GM12878 (cell line): ENCODE results near the gene EIF3B. TPM values are rescaled to one million over a fixed set of nuclear protein-coding genes. Genes with fewer than 3 reads are reported as not detected.
A peak's percentile ranks its signal among the peaks of the same experiment; 100 is the strongest.

ENCODE experiments used
- BCL11A ChIP-seq: IDR thresholded peaks from 2 replicates; pipeline ENCODE4 v1.6.1; 2011; ENCODE audit warnings: low read depth, low read length
- CHD1 ChIP-seq: IDR thresholded peaks from 2 replicates; pipeline ENCODE4 v1.6.1; 2012; ENCODE audit warnings: low read depth, low read length, improper control_type of control experiment
- ETV6 ChIP-seq, 2 experiments: fragments of 450-650 bp in 1 of 2; IDR thresholded peaks in 1 of 2; conservative IDR thresholded peaks in 1 of 2; 2 replicates each; pipeline ENCODE4 v1.6.1; 2014; ENCODE audit warnings: antibody characterized with exemption in 1 of 2, borderline replicate concordance in 1 of 2, low read depth in 1 of 2, mild to moderate bottlenecking in 1 of 2, moderate library complexity in 1 of 2
- HDGF ChIP-seq: fragments of 450-650 bp; IDR thresholded peaks from 2 replicates; pipeline ENCODE4 v1.6.1; 2016; ENCODE audit warnings: antibody characterized with exemption
- NBN ChIP-seq: fragments of 450-650 bp; IDR thresholded peaks from 2 replicates; pipeline ENCODE4 v1.6.1; 2016
- NFYA ChIP-seq: IDR thresholded peaks from 2 replicates; pipeline ENCODE4 v1.6.1; 2011; ENCODE audit warnings: low read depth, mild to moderate bottlenecking, low read length, improper control_type of control experiment, borderline replicate concordance
- NR2F1 ChIP-seq: fragments of 450-650 bp; conservative IDR thresholded peaks from 2 replicates; pipeline ENCODE4 v1.6.1; 2017; ENCODE audit warnings: mild to moderate bottlenecking
- NRF1 ChIP-seq: conservative IDR thresholded peaks from 2 replicates; pipeline ENCODE4 v1.6.1; 2011; ENCODE audit warnings: mild to moderate bottlenecking, low read depth, low read length, improper control_type of control experiment
- PAX8 ChIP-seq: fragments of 450-650 bp; IDR thresholded peaks from 2 replicates; pipeline ENCODE4 v1.6.1; 2017; ENCODE audit warnings: mild to moderate bottlenecking, moderate library complexity
- SP1 ChIP-seq: IDR thresholded peaks from one replicate; pipeline ENCODE4 v1.6.1; 2011; ENCODE audit warnings: low read depth, low read length
- SUPT20H ChIP-seq: IDR thresholded peaks from 2 replicates; pipeline ENCODE4 v1.6.1; 2011; ENCODE audit warnings: low read depth, mild to moderate bottlenecking, low read length, moderate library complexity, borderline replicate concordance; ENCODE audit not compliant: control insufficient read depth
- SUZ12 ChIP-seq: fragments of 200-600 bp; sonication (generic); IDR thresholded peaks from one replicate; pipeline ENCODE4 v1.6.1; 2018; ENCODE audit warnings: antibody characterized with exemption, mild to moderate bottlenecking; ENCODE audit not compliant: unreplicated experiment
- TCF12 ChIP-seq: IDR thresholded peaks from 2 replicates; pipeline ENCODE4 v1.6.1; 2011; ENCODE audit warnings: low read depth, mild to moderate bottlenecking, low read length
- WRNIP1 ChIP-seq: IDR thresholded peaks from 2 replicates; pipeline ENCODE4 v1.6.1; 2011; ENCODE audit warnings: low read depth, low read length, improper control_type of control experiment, borderline replicate concordance
- ZNF274 ChIP-seq: IDR thresholded peaks from one replicate; pipeline ENCODE4 v1.8.0; 2011; ENCODE audit not compliant: insufficient read length, insufficient read depth
- polyA plus RNA-seq, 11 experiments: library from polyadenylated mRNA; depleted of rRNA in 4 of 11; unstranded in 6 of 11; stranded (reverse) in 5 of 11; fragments of >200 nt; fragmentation: Nextera tagmentation in 4 of 11; fragmentation: Illumina TruSeq in 1 of 11; extraction: Ambion mirVana in 4 of 11; extraction: Trizol in 1 of 11; gene quantifications; 1 replicate in 1 of 11; 2 replicates in 10 of 11; pipeline versions ENCODE4 v1.2.1 to v1.2.3, GENCODE V29; 2011 to 2016; ENCODE audit warnings: inconsistent platforms in 2 of 11, missing spikeins in 2 of 11, low read depth in 1 of 11
- total RNA-seq, 4 experiments: library from RNA; depleted of rRNA in 3 of 4; stranded (reverse); fragments of >200 nt in 3 of 4; fragmentation: Illumina TruSeq in 1 of 4; extraction: Trizol in 1 of 4; gene quantifications; 2 replicates each; pipeline versions ENCODE4 v1.2.1 to v1.2.3, GENCODE V29; 2013 to 2021
- TF ChIP-seq, protein P1 (sequence below): fragments of 450-650 bp; IDR thresholded peaks from 2 replicates; pipeline ENCODE4 v1.6.1; 2016; ENCODE audit warnings: mild to moderate bottlenecking
- TF ChIP-seq, protein P2 (sequence below): IDR thresholded peaks from 2 replicates; pipeline ENCODE4 v1.6.1; 2011; ENCODE audit warnings: borderline replicate concordance, low read depth, mild to moderate bottlenecking, moderate library complexity, low read length; ENCODE audit not compliant: insufficient read depth, poor library complexity, severe bottlenecking
- TF ChIP-seq, protein P3 (sequence below): IDR thresholded peaks from 2 replicates; pipeline ENCODE4 v1.6.1; 2012; ENCODE audit warnings: low read depth, low read length, improper control_type of control experiment
- TF ChIP-seq, protein P4 (sequence below): fragments of 450-650 bp; formaldehyde crosslinking; IDR thresholded peaks from 2 replicates; pipeline ENCODE4 v1.5.0; 2022; ENCODE audit warnings: mild to moderate bottlenecking, missing genetic modification characterization
- TF ChIP-seq, protein P5 (sequence below), 3 experiments: IDR thresholded peaks in 2 of 3; conservative IDR thresholded peaks in 1 of 3; 2 replicates each; pipeline ENCODE4 v1.5.1; 2011; ENCODE audit warnings: low read depth in 3 of 3, low read length in 3 of 3, mild to moderate bottlenecking in 3 of 3, control low read depth in 2 of 3, moderate library complexity in 2 of 3, inconsistent platforms in 1 of 3, mixed read lengths in 1 of 3; ENCODE audit not compliant: control insufficient read depth in 2 of 3, insufficient read depth in 1 of 3; ENCODE audit errors: extremely low read depth in 1 of 3

The EIF3B gene
- total and polyA plus RNA-seq, 10 of the 15 experiments (the other 5 are each of a cell fraction or from before 2014, with no cell fraction given), result 17.6 to 275 (median 153) TPM

DNA sequence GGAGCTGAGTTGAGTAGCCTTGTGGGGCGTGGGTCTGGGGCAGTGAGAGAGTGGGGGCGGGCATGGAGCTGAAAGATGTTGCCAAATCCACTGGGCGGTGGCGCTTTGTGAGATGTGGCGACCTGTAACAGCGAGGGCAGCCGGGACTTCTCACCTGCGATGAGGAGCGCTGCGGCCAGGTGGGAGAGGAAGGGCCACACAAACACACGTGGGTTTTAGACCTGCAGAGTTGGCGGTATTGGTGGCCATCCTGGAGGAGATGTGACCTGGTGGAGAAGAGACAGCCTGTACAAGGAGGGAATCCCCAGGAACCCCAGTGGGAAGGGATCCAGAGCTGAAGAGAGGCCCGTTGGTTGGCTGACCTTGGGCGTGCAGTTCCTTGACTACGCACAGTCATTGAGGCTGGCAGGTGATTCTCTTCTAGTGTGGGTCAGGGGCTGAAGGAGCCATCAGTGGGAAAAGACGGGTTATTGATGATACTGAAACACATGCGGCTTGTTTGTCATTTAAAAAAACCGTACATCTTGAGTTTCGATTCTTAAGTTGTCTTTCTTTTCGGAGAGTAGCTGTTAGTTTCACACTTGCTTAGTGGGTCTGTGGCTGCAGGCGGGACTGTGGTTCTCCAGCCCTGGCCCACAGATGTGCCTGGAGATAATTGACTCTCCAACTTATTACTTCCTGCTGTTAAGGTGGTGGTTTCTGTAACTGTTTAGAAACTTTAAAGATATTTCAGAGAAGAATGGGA, 51.1 kb downstream of the EIF3B start (continued):
- TF ChIP-seq, protein P1, sequence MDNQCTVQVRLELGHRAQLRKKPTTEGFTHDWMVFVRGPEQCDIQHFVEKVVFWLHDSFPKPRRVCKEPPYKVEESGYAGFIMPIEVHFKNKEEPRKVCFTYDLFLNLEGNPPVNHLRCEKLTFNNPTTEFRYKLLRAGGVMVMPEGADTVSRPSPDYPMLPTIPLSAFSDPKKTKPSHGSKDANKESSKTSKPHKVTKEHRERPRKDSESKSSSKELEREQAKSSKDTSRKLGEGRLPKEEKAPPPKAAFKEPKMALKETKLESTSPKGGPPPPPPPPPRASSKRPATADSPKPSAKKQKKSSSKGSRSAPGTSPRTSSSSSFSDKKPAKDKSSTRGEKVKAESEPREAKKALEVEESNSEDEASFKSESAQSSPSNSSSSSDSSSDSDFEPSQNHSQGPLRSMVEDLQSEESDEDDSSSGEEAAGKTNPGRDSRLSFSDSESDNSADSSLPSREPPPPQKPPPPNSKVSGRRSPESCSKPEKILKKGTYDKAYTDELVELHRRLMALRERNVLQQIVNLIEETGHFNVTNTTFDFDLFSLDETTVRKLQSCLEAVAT, result peak; percentile 79
- 0 out of 2 replicates have a peak, but pooled peaks have one; percentile 25 for TF ChIP-seq HDGF
- TF ChIP-seq BCL11A, result peak; percentile 76; the same call in 1 of the 2 replicates
- peak; percentile 70 for TF ChIP-seq NR2F1
- TF ChIP-seq, protein P2, sequence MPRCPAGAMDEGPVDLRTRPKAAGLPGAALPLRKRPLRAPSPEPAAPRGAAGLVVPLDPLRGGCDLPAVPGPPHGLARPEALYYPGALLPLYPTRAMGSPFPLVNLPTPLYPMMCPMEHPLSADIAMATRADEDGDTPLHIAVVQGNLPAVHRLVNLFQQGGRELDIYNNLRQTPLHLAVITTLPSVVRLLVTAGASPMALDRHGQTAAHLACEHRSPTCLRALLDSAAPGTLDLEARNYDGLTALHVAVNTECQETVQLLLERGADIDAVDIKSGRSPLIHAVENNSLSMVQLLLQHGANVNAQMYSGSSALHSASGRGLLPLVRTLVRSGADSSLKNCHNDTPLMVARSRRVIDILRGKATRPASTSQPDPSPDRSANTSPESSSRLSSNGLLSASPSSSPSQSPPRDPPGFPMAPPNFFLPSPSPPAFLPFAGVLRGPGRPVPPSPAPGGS, result no peak
- TF ChIP-seq SUPT20H, result no peak
- TF ChIP-seq PAX8, result no peak
- TF ChIP-seq TCF12, result peak; percentile 75
- TF ChIP-seq SP1, result peak; percentile 17
- TF ChIP-seq NFYA, result no peak
- no peak for TF ChIP-seq NRF1
- TF ChIP-seq, protein P3, sequence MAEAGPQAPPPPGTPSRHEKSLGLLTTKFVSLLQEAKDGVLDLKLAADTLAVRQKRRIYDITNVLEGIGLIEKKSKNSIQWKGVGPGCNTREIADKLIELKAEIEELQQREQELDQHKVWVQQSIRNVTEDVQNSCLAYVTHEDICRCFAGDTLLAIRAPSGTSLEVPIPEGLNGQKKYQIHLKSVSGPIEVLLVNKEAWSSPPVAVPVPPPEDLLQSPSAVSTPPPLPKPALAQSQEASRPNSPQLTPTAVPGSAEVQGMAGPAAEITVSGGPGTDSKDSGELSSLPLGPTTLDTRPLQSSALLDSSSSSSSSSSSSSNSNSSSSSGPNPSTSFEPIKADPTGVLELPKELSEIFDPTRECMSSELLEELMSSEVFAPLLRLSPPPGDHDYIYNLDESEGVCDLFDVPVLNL, result no peak
- no peak for TF ChIP-seq ZNF274
- TF ChIP-seq, protein P4, sequence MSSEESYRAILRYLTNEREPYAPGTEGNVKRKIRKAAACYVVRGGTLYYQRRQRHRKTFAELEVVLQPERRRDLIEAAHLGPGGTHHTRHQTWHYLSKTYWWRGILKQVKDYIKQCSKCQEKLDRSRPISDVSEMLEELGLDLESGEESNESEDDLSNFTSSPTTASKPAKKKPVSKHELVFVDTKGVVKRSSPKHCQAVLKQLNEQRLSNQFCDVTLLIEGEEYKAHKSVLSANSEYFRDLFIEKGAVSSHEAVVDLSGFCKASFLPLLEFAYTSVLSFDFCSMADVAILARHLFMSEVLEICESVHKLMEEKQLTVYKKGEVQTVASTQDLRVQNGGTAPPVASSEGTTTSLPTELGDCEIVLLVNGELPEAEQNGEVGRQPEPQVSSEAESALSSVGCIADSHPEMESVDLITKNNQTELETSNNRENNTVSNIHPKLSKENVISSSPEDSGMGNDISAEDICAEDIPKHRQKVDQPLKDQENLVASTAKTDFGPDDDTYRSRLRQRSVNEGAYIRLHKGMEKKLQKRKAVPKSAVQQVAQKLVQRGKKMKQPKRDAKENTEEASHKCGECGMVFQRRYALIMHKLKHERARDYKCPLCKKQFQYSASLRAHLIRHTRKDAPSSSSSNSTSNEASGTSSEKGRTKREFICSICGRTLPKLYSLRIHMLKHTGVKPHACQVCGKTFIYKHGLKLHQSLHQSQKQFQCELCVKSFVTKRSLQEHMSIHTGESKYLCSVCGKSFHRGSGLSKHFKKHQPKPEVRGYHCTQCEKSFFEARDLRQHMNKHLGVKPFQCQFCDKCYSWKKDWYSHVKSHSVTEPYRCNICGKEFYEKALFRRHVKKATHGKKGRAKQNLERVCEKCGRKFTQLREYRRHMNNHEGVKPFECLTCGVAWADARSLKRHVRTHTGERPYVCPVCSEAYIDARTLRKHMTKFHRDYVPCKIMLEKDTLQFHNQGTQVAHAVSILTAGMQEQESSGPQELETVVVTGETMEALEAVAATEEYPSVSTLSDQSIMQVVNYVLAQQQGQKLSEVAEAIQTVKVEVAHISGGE (CRISPR knock-in tag), result no peak
- TF ChIP-seq, protein P5, sequence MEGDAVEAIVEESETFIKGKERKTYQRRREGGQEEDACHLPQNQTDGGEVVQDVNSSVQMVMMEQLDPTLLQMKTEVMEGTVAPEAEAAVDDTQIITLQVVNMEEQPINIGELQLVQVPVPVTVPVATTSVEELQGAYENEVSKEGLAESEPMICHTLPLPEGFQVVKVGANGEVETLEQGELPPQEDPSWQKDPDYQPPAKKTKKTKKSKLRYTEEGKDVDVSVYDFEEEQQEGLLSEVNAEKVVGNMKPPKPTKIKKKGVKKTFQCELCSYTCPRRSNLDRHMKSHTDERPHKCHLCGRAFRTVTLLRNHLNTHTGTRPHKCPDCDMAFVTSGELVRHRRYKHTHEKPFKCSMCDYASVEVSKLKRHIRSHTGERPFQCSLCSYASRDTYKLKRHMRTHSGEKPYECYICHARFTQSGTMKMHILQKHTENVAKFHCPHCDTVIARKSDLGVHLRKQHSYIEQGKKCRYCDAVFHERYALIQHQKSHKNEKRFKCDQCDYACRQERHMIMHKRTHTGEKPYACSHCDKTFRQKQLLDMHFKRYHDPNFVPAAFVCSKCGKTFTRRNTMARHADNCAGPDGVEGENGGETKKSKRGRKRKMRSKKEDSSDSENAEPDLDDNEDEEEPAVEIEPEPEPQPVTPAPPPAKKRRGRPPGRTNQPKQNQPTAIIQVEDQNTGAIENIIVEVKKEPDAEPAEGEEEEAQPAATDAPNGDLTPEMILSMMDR (IDR thresholded peaks at IDR 0.05 in 2 of 3, conservative IDR thresholded peaks at IDR 0.05 in 1 of 3; ENCODE audit: control insufficient read depth in 2 of 3, extremely low read depth in 1 of 3, insufficient read depth in 1 of 3, low read depth in 3 of 3, low read length in 3 of 3), result no peak
- TF ChIP-seq SUZ12, result no peak
- peak in 1 of 2 experiments; percentile 24; a peak in 1 of 4 replicates for TF ChIP-seq ETV6 (conservative IDR thresholded peaks at IDR 0.05 in 1 of 2, IDR thresholded peaks at IDR 0.05 in 1 of 2; ENCODE audit: borderline replicate concordance in 1 of 2, low read depth in 1 of 2)
- TF ChIP-seq NBN, result peak; percentile 73
- no peak for TF ChIP-seq WRNIP1
- no peak for TF ChIP-seq CHD1
